Stimulated activated CD8-positive, alpha-beta memory T cell treated with anti-CD3 and anti-CD28 coated beads, Interleukin-15, amount 100 ng/mL, for 24 hours (primary cell): Measurements from ENCODE around the gene MKNK1.
"Not testable (repeated sequence)": the region's sequence is repeated elsewhere in the genome, so short reads cannot be mapped to it uniquely, and the experiment has no call there.

Experiments used
- DNase-seq: peaks from one replicate; pipeline ENCODE4 v3.0.0-alpha.2; 2020; ENCODE audit warnings: low read depth

The MKNK1 gene

GRCh38 chr1:46603858-46604549 is at the start of gene MKNK1:
Gene MKNK1 (minus strand): TSS chr1:46604268. CDS start chr1:46583327, 20,941 bp downstream.
- DNase-seq = peak; percentile 89

- no peak for DNase-seq
Measured at GRCh38 chr1:46653405-46653958, 49.4 kb upstream of the MKNK1 start.

GRCh38 chr1:46652321-46653100 is 48.4 kb upstream of the MKNK1 start:
- DNase-seq = no peak

GRCh38 chr1:46651152-46651551 is 47.1 kb upstream of the MKNK1 start:
- not testable (repeated sequence) for DNase-seq

GRCh38 chr1:46650491-46650890 is 46.4 kb upstream of the MKNK1 start:
- DNase-seq = no peak

- no peak for DNase-seq
Measured at GRCh38 chr1:46649764-46650163, 45.7 kb upstream of the MKNK1 start.

- DNase-seq = no peak
Measured at GRCh38 chr1:46647611-46648010, 43.5 kb upstream of the MKNK1 start.

- DNase-seq = no peak
Measured at GRCh38 chr1:46646844-46647243, 42.8 kb upstream of the MKNK1 start.

- no peak for DNase-seq
Measured at GRCh38 chr1:46646331-46646730, 42.3 kb upstream of the MKNK1 start.

GRCh38 chr1:46645815-46646214 is 41.7 kb upstream of the MKNK1 start:
- DNase-seq = no peak

GRCh38 chr1:46643368-46643775 is 39.3 kb upstream of the MKNK1 start:
- DNase-seq = no peak

- no peak for DNase-seq
Measured at GRCh38 chr1:46642115-46642680, 38.1 kb upstream of the MKNK1 start.

- no peak for DNase-seq
Measured at GRCh38 chr1:46639547-46639946, 35.5 kb upstream of the MKNK1 start.

GRCh38 chr1:46638921-46639320 is 34.9 kb upstream of the MKNK1 start:
- DNase-seq = no peak

- DNase-seq = no peak
Measured at GRCh38 chr1:46637444-46638083, 33.5 kb upstream of the MKNK1 start.

GRCh38 chr1:46635205-46635604 is 31.1 kb upstream of the MKNK1 start:
- DNase-seq = no peak

GRCh38 chr1:46630719-46631118 is 26.7 kb upstream of the MKNK1 start:
- no peak for DNase-seq

GRCh38 chr1:46623743-46624644 is 19.9 kb upstream of the MKNK1 start:
- no peak for DNase-seq

- no peak for DNase-seq
Measured at GRCh38 chr1:46622344-46622743, 18.3 kb upstream of the MKNK1 start.

- DNase-seq = no peak
Measured at GRCh38 chr1:46621930-46622329, 17.9 kb upstream of the MKNK1 start.

- DNase-seq = no peak
Measured at GRCh38 chr1:46619656-46620258, 15.7 kb upstream of the MKNK1 start.
